SK-N-MC (cell line): Measurements from ENCODE around the gene IRX2.

Experiments used
- EZH2 ChIP-seq: fragments of 200-600 bp; sonication (generic); IDR thresholded peaks from one replicate; pipeline ENCODE4 v1.6.1; 2017; ENCODE audit warnings: antibody characterized with exemption
- POLR2AphosphoS5 ChIP-seq: IDR thresholded peaks from 2 replicates; pipeline ENCODE4 v1.6.1; 2012; ENCODE audit warnings: mild to moderate bottlenecking, low read depth, low read length, borderline replicate concordance

DNA sequence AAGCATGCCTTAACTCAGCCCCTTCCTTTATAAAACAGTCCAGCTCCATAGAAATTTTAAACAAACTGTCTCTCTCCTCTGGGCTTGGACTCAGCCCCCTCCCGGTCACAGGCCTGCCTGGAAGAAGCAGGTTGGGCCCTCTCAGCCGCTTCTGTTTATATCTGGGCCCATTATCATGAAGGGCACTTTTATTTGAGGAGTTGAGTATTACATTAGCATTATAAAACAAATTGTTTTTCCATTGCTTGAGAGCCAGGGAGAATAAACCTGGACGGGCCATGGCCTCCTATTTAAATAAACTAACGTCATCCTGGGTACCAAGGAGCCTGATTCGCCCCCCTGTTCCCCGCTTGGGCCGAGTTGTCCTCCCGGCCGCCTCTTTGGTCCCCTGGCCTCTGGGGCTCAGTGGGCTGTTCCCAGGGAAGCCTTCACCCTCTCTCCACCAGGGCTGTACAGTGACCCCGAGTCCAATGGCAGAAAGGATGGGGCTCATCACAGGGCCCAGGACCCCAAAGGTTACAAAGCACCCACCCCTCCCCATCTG lies 13.2 kb downstream of the IRX2 start:
- TF ChIP-seq EZH2 (no peak), POLR2AphosphoS5 (no peak)
